ENCODE measurements around the gene STAM. TPM values are rescaled to one million over a fixed set of nuclear protein-coding genes. Genes with fewer than 3 reads are reported as not detected.

Gene STAM
- total RNA-seq, 1 experiment from 2014 or later, result 29.3 TPM

- no peak overlapping the region for H3K18ac ChIP-seq (ENCODE audit: insufficient read length, low read depth, low read length)
- no peak overlapping the region for H3K9ac ChIP-seq (ENCODE audit: extremely low read depth, insufficient read length, low read length)
- no peak overlapping the region for H3K4me2 ChIP-seq (ENCODE audit: insufficient read depth, insufficient read length, low read length)
- peak; percentile 84 for TF ChIP-seq CTCF (conservative IDR thresholded peaks at IDR 0.05)
- Mint-ChIP-seq H3K27me3 (ENCODE audit: low read depth) (no peaks in the 10 kb centered on the region), H3K4me3 (peak overlapping the region in 1 of 2 experiments; percentile 40; a peak in 2 of 5 replicates), H3K27ac (peak overlapping the region in 2 of 3 experiments; percentile 32 to 67; a peak in 2 of 7 replicates), H3K36me3 (ENCODE audit: insufficient read depth in 1 of 3, low read depth in 3 of 3) (no peaks in the 10 kb centered on the region), H3K9me3 (no peaks in the 10 kb centered on the region), H3K4me1 (no peaks in the 10 kb centered on the region)
- DNase-seq, result peak; percentile 52
- no peak overlapping the region for H2BK12ac ChIP-seq (ENCODE audit: insufficient read length, low read depth, low read length)
- no peaks in the 10 kb centered on the region for H3K4me1 ChIP-seq (ENCODE audit: insufficient read depth, low read length)
- H3K9me3 ChIP-seq (ENCODE audit: control insufficient read depth, low read depth, low read length), result no peaks in the 10 kb centered on the region
- H2BK20ac ChIP-seq (ENCODE audit: low read depth, low read length, poor library complexity, severe bottlenecking), result no peak overlapping the region
- no peak overlapping the region for H4K8ac ChIP-seq (replicated peaks; ENCODE audit: insufficient read length, low read depth, low read length)
- no peak overlapping the region for H3K27ac ChIP-seq (ENCODE audit: insufficient read length, low read depth, low read length)
- H2BK120ac ChIP-seq (ENCODE audit: low read depth, low read length, poor library complexity, severe bottlenecking), result no peak overlapping the region
- H2AFZ ChIP-seq (ENCODE audit: low read length), result peak overlapping the region; percentile 56
- no peaks in the 10 kb centered on the region for H3K27me3 ChIP-seq (ENCODE audit: insufficient read depth, low read length)
- no peak overlapping the region for H3K56ac ChIP-seq (ENCODE audit: insufficient read length, low read depth, low read length)
- WGBS (ENCODE audit: extremely low coverage, insufficient read length, low lambda C conversion rate), result no CpG with 5 or more reads among the region's 14 CpGs
- no peak overlapping the region for H3K14ac ChIP-seq (ENCODE audit: insufficient read depth, low read length)
- no peak overlapping the region for H4K91ac ChIP-seq (ENCODE audit: insufficient read length, low read depth, low read length)
- no peak overlapping the region for H2BK5ac ChIP-seq (ENCODE audit: insufficient read length, low read length)
- no peaks in the 10 kb centered on the region for H4K20me1 ChIP-seq (ENCODE audit: control insufficient read depth, insufficient read depth, insufficient read length)
- H2AK5ac ChIP-seq (ENCODE audit: insufficient read length, low read length), result no peak overlapping the region
- no peak overlapping the region for H3K4ac ChIP-seq (ENCODE audit: low read depth, low read length)
- no peak overlapping the region for H2BK15ac ChIP-seq (ENCODE audit: low read depth, low read length)
- H3K79me2 ChIP-seq (ENCODE audit: insufficient read depth, low read length), result no peaks in the 10 kb centered on the region
- H3K23me2 ChIP-seq (ENCODE audit: insufficient read length, low read depth, low read length, poor library complexity, severe bottlenecking), result no peaks in the 10 kb centered on the region
- no peaks in the 10 kb centered on the region for H3K79me1 ChIP-seq (ENCODE audit: insufficient read depth, low read depth, low read length, poor library complexity, severe bottlenecking)
- H3K23ac ChIP-seq (ENCODE audit: insufficient read length, low read depth, low read length), result no peak overlapping the region
- H3T11ph ChIP-seq (ENCODE audit: low read length), result no peak overlapping the region
- H4K5ac ChIP-seq (ENCODE audit: insufficient read length, low read depth, low read length), result no peak overlapping the region
These were observed 99.0 kb downstream of the STAM start for GRCh38 chr10:17742918-17743317.

Measured in H9 (cell line).